Measurements from ENCODE around the gene AIFM3. TPM values are rescaled to one million over a fixed set of nuclear protein-coding genes. Genes with fewer than 3 reads are reported as not detected.
A peak's percentile ranks its signal among the peaks of the same experiment; 100 is the strongest.

Gene AIFM3
- total and polyA plus RNA-seq, 2 of the 13 experiments (the other 11 are each of a cell fraction or from before 2014, with no cell fraction given) = 9.0 to 15.3 TPM

GRCh38 chr22:20957102-20957682 lies 9.9 kb upstream of the AIFM3 start (continued):
- 0 out of 2 replicates have a peak, but pooled peaks have one; percentile 65 for TF ChIP-seq ZNF446 (CRISPR knock-in tag; IDR thresholded peaks at IDR 0.05)
- TF ChIP-seq ETV5 (CRISPR knock-in tag; IDR thresholded peaks at IDR 0.05; ENCODE audit: borderline replicate concordance) = 0 out of 2 replicates have a peak, but pooled peaks have one; percentile 10
- peak; percentile 34; the same call in 1 of the 2 replicates for TF ChIP-seq DNMT1 (CRISPR knock-in tag; IDR thresholded peaks at IDR 0.05)
- TF ChIP-seq SRY (CRISPR knock-in tag; IDR thresholded peaks at IDR 0.05) = no peak; the same call in 1 of the 2 replicates
- no peak for TF ChIP-seq FOXA1 (IDR thresholded peaks at IDR 0.05)
- no peak for TF ChIP-seq FOXA1 (CRISPR knock-in tag; IDR thresholded peaks at IDR 0.05)
- no peak for TF ChIP-seq ZNF607 (CRISPR knock-in tag; IDR thresholded peaks at IDR 0.05; ENCODE audit: borderline replicate concordance)
- TF ChIP-seq ZNF770 (CRISPR knock-in tag; IDR thresholded peaks at IDR 0.05) = no peak
- TF ChIP-seq RFX1 (IDR thresholded peaks at IDR 0.05) = no peak
- TF ChIP-seq ELF1 (CRISPR knock-in tag; IDR thresholded peaks at IDR 0.05) = 0 out of 2 replicates have a peak, but pooled peaks have one; percentile 13
- no peak; the same call in 1 of the 2 replicates for TF ChIP-seq HOXA3 (CRISPR knock-in tag; IDR thresholded peaks at IDR 0.05)
- no peak for TF ChIP-seq PLSCR1 (CRISPR knock-in tag; IDR thresholded peaks at IDR 0.05; ENCODE audit: borderline replicate concordance)
- TF ChIP-seq SP140L (CRISPR knock-in tag; IDR thresholded peaks at IDR 0.05; ENCODE audit: borderline replicate concordance) = no peak
- peak; percentile 72 for TF ChIP-seq ZNF709 (CRISPR knock-in tag; IDR thresholded peaks at IDR 0.05)
- TF ChIP-seq MEIS2 (CRISPR knock-in tag; IDR thresholded peaks at IDR 0.05) = 0 out of 2 replicates have a peak, but pooled peaks have one; percentile 40
- peak; percentile 71 for TF ChIP-seq HNRNPK (IDR thresholded peaks at IDR 0.05; ENCODE audit: low read depth, low read length, poor library complexity, severe bottlenecking)
- TF ChIP-seq POGK (CRISPR knock-in tag; conservative IDR thresholded peaks at IDR 0.05) = 0 out of 2 replicates have a peak, but pooled peaks have one; percentile 60
- no peak; the same call in 1 of the 2 replicates for TF ChIP-seq THAP9 (CRISPR knock-in tag; IDR thresholded peaks at IDR 0.05; ENCODE audit: borderline replicate concordance)
- no peak for TF ChIP-seq STAT6 (CRISPR knock-in tag; IDR thresholded peaks at IDR 0.05; ENCODE audit: borderline replicate concordance)
- TF ChIP-seq ZNF30 (CRISPR knock-in tag; IDR thresholded peaks at IDR 0.05) = no peak
